ENCODE data around the gene ARID3A.
"Not testable (repeated sequence)": the region's sequence is repeated elsewhere in the genome, so short reads cannot be mapped to it uniquely, and the experiment has no call there.

The ARID3A gene

DNA sequence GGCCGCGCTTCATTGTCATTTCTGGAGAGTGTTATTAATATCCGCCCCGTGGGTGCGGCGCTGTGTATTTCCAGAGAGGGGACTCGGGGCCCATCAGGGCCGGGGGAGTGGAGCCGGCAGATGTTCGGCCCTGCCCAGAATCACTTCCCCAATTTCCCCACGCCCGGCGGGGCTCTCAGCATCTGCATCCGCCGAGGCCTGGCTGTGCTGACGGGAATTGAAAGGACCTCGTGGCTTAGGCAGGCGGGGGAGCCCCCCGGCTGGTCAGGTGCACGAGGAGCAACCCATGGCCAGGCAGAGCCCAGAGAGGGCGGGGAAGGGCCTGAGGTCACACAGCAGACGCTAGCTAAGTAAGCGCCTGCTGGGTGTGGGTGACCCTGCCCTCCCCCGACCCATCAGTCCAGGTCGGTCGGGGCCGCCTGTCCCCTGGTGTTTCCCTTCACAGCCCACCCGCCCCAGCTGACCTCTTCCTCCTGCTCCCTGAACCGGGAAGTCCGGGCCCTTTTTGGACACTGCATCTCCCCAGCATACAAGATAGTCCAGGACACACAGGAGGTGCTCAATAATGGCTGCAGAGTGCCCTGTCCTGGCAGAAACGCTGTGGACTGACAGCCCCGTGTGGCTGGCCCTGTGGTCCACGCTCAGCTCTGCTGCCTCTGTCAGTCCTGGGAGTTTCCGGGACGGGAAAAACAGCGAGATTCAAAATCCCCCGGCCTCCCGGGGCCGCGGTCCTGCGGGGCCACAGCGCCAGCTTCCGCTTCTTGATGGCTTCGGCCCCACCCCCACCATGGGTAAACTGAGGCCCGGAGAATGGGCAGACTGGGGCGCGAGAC lies 22.1 kb downstream of the ARID3A start:
- DNase-seq, result peak; percentile 21 to 84

DNA sequence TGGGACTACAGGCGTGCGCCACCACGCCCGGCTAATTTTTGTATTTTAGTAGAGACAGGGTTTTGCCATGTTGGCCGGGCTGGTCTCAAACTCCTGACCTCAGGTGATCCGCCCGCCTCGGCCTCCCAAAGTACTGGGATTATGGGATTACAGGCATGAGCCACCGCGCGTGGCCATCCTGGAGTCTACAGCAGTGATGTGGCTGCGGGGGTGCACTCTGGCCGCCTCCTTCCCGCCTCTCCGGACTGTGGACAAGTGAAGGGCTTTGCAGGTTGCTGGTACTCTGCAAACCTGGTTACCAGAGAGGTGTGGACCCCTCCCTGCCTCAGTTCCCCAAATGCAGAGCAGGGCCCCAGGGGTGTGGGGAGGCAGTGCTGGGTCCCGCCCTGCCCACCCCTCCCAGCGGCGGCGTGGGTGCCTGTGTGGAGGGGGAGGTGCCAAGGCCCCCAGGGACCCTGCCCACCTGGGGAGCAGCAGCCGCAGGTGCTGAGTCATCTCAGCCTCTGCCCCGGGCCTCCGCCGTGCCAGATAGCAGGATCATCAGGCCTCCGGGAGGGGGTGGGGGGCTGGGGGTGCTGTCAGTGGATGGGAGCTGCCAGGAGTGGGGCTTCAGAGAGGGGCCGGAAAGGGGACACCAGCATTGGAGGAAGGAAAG lies 23.1 kb downstream of the ARID3A start:
- no peak for DNase-seq

DNA sequence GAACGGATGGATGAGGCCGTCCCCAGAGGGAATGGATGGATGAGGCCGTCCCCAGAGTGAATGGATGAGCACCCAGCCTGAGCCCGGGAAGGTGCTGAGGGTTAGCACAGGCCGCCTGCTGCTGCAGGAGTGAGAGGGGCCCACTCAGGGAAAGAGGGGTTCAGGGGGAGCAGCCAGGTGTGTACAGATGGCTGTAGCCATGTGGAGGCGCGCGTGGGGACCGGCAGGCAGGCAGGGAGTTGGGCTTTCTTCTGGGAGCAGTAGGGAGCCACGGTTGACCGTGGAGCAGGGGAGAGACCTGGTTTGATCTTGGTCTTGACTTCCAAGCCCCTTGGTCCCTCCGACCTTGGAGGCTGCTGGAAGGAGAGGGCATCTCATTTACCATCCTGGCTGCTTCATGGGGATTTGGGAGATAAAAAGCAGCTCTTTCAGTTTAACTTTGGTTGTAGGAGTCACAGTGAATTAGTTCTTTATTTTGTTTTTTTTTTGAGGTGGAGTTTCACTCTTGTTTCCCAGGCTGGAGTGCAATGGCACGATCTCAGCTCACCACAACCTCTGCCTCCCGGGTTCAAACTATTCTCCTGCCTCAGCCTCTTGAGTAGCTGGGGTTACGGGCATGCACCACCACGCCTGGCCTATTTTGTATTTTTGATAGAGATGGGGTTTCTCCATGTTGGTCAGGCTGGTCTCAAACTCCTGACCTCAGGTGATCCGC lies 24.7 kb downstream of the ARID3A start:
- DNase-seq, result no peak

DNA sequence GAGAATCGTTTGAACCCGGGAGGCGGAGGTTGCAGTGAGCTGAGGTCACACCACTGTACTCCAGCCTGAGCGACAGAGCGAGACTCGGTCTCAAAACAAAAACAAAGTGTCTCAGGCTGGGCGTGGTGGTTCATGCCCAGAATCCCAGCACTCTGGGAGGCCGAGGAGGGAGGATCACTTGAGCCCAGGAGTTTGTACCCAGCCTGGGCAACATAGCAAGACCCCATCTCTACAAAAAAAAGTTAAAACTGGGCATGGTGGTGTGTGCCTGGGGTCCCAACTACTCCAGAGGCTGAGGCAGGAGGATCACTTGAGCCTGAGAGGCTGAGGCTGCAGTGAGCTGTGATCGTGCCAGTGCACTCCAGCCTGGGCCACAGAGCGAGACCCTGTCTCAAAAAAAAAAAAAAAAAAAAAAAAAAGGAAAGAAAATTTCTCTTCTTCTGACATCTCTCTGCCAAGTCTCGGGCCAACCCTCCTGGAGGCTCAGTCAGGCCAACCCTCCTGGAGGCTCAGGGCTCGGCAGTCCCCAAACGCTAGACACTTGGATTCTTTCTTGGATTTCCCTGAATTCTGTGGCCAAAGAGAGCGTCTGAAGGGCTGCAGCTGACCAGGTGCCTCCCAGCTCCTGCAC lies 26.3 kb downstream of the ARID3A start:
- DNase-seq, result no peak

DNA sequence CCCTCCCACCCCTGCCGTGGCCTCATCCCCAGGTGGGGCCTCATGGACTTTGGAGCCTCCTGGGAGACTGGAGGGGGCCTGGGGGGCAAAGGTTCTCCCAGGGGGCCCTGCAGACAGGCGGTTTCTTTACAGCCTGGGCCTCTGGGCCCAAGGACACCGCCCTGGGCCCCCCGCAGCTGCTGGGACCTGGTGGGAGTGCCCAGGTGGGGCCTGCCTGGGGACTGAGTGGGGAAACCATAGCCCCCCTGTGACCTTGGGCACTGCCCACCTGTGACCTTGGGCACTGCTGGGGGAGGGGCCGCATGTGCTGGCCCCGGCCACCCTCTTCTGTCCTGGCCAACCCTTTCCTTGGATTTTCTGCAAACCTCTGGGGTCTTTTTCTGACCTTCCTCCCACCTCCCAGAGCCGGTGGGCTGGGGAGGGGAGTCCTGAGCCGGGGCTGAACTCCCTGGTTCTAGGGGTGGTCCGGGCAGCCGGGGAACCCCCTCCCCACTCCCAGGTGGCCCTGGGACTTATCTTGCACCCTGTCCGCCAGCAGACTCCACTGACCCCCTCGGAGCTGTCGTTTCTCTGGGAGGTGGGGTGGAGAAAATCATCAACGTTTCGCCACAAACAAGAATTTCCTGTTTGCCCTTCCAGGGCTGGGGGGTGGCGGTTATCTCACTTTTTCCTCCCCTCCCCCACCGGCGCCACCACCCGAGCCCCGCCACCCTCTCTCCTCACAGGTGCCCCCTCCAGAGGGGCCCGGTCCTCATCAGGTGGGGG lies 27.0 kb downstream of the ARID3A start:
- DNase-seq, result peak in 1 of 2 donors; percentile 13

DNA sequence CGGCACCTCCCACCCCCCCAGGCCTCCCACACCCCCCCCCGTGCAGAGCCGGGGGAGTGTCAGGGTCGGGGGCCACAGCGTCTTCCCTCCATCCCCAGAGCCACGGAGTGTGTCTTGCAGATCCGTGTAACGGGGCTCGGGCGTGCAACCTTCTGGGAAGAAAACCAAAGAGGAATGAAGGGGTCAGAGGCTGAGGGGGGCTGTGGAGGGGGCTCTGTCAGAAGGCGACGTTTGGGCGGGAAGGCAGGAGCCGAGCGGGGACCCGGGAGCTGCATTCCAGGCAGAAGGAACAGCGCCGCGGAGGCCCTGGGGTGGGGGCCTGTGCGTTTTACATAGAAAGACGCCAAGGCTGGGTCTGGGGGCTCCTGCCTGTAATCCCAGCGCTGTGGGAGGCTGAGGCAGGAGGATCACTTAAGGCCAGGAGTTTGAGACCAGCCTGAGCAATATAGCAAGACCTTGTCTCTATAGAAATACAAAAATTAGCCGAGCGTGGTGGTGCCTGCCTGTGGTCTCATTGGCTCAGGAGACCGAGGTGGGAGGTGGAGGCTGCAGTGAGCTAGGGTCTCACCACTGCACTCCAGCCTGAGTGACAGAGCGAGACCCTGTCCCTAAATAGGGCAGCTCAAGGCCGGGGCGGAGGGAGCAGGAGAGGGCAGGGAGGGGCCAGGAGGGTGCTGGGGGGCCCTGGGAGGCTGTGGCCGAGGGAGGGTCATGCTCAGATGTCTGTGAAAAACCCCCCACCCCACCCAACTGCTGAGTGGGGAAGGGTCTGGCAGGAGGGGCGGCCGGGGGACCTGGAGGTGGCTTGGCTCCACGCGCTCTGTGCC lies 27.8 kb downstream of the ARID3A start:
- DNase-seq, result no peak

DNA sequence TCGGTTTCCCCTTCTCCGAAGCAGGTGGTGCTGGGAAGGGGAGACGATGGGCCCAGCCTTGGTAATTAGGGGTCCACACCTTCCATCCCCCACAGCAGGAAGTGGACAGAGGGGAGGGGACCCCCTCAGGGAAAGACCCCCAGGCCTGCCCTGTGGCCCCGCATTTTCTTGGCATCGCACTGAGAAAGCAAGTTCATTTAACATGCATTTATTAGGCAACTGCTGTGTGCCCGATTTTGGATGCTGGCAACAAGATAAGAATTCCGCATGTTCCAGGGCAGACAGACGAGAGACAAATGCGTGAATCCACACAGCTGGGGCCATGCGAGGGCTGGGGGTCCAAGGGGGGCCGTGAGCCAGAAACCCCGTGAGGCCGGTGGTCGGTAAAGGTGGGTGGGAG lies 28.4 kb downstream of the ARID3A start:
- no peak for DNase-seq

DNA sequence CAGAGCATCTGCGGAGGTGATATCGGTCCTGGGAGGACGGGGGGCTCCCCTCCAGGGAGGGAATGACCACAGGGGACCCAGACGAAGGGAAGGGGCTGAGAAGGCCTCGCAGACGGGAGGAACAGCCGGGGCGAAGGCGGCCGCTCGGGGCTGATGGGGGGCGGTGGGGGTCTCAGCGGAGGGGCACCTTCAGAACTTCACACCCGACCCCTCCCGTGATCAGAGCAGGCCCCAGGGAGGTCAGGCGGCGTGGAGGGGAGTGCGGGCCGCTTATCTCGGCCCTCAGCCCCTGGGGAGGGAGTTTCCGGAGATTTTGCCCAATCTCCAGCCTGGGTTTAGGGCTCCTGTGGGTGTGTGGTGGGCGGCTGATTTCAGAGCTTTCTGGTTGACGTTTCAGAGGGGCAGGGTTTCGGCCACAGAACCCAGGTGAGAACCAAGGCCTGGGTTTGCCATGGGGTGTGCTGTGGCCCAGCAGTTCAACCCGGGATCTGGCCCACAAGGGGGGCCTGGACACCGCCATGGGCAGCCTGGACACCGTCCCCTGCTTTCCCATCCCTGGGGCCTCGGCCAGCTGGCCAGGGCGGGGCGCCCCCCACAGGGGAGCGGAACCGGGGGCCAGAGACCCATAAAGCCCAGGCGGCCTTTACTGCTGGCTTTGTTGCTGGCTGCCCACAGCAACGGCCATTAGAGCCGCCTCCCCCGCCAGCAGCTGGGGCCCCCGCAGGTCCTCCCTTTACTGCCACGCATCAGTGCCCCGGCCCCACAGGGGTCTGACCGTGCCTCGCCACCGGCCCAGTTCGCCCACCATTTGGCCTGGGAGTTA lies 29.0 kb downstream of the ARID3A start:
- DNase-seq, result no peak

GRCh38 chr19:955803-956765 lies 30.2 kb downstream of the ARID3A start:
- DNase-seq, result no peak

GRCh38 chr19:956766-957440 lies 31.1 kb downstream of the ARID3A start:
- DNase-seq, result no peak

DNA sequence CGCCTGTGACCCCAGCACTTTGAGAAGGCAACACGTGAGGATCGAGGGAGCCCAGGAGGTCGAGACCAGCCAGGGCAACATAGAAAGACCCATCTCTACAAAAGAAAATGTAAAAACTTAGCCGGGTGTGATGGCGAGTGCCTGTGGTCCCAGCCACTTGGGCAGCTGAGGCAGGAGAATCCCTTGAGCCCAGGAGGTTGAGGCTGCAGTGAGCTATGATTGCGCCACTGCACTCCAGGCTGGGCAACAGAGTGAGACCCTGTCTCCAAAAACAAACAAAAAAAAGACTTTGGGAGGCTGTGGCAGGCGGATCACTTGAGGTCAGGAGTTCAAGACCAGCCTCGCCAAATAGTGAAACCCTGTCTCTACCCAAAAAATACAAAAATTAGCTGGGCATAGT lies 31.7 kb downstream of the ARID3A start:
- DNase-seq, result not testable (repeated sequence)

GRCh38 chr19:958967-959855 lies 33.4 kb downstream of the ARID3A start:
- no peak for DNase-seq

DNA sequence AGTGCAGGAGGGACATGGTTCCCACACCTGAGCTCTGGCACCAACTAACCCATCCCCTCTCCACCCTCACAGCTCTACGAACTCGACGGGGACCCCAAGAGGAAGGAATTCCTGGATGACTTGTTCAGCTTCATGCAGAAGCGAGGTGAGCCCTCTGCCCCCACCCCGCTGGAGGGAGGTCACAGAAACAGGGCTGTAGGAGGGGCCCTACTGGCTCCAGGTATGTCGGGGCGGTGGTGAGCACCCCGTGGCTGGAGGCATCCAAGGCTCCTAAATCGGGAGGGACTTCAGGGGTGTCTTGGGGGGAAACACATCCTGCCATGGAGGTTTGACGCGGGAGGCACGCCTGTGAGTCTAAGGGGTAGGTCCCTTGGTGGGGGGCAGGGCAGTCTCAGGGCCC lies 34.2 kb downstream of the ARID3A start:
- DNase-seq, result no peak

DNA sequence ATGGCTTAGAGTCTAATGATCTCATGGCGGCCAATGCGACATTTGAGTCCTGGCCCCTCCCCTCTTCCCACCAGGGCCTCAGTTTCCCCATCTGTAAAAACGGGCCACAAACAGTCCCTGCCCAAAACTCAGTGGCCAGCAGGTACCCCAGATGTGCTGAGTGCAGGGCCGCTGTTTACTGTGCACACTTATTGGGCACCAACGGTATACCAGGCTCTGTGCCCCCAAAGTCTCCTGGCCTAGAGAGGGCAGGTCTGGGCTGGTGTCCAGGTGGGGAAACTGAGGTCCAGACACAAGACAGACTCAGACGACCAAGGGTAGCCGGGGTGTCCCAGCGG lies 34.7 kb downstream of the ARID3A start:
- no peak for DNase-seq

DNA sequence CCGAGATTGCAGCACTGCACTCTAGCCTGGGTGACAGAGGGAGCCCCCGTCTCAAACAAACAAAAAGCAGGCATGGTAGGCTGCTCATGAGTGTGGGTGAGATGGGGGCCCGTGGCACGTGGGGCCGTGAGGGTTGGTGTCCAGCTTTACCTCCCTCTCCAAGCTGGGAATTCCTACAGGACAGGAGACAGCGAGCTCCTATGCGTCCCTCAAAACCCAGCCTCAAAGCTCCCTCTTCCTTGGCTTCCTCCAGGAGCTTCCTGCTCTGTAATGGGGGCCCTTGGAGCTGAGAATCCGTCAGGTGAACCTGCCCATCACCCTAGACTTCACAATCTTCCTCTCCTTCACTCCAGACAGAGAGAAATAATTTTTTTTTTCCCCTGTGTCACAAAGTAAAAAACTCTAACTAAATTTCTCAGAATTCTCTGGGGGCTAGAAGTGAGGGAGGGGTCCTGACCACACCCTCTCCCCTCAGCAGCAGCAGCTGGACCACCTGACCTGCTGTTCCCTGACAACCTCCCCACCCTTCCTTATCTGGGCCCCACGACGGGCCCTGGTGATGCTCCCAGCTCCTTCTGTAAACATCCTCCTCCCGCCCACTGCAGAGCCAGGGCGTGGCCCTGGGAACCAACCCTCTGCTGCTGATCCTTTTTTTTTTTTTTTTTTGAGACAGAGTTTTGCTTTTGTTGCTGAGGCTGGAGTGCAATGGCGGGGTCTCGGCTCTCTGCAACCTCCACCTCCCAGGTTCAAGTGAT lies 36.2 kb downstream of the ARID3A start:
- no peak for DNase-seq

- no peak for DNase-seq
These were observed 37.0 kb downstream of the ARID3A start for GRCh38 chr19:962683-963400.

All from CD4-positive, alpha-beta T cell treated with Interleukin-1 beta for 1 hour (primary cell).